Cardiac ventricle fibroblast (primary cell): ENCODE data around the gene SLC39A11. TPM values are rescaled to one million over a fixed set of nuclear protein-coding genes. Genes with fewer than 3 reads are reported as not detected.

Experiments used
- total RNA-seq: library from RNA; depleted of rRNA; stranded (reverse); fragments of >200 nt; gene quantifications from 2 replicates; pipeline ENCODE4 v1.2.3, GENCODE V29; 2015

SLC39A11 gene, protein sequence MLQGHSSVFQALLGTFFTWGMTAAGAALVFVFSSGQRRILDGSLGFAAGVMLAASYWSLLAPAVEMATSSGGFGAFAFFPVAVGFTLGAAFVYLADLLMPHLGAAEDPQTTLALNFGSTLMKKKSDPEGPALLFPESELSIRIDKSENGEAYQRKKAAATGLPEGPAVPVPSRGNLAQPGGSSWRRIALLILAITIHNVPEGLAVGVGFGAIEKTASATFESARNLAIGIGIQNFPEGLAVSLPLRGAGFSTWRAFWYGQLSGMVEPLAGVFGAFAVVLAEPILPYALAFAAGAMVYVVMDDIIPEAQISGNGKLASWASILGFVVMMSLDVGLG
- total RNA-seq, result 9.5 and 13.3 TPM in 2 replicates

GRCh38 chr17:73092523-73093135 is at the start of gene SLC39A11:
TSS of gene SLC39A11 (minus strand) at chr17:73092688. CDS start at chr17:73088764, 3,924 bp downstream.

Other genes with a start within 250 kb of the SLC39A11 start
- under 0.01 and 0.06 TPM in 2 replicates for gene SSTR2, start 72.3 kb upstream of the SLC39A11 start, total RNA-seq
- gene COG1, start 100.4 kb upstream of the SLC39A11 start, total RNA-seq, result 15.5 TPM in 2 replicates
- not detected in 2 replicates for gene CPSF4L, start 169.2 kb upstream of the SLC39A11 start, total RNA-seq
- 45.2 and 56.4 TPM in 2 replicates for gene CDC42EP4, start 219.3 kb upstream of the SLC39A11 start, total RNA-seq